Stimulated activated CD4-positive, alpha-beta T cell treated with anti-CD3 and anti-CD28 coated beads, Interleukin-2, amount 100 ng/mL, for 48 hours (primary cell): Measurements from ENCODE around the gene OR6M1.

Experiments used
- DNase-seq, 2 donors: peaks; one replicate each; pipeline ENCODE4 v3.0.0-alpha.2; 2020

Gene OR6M1

DNA sequence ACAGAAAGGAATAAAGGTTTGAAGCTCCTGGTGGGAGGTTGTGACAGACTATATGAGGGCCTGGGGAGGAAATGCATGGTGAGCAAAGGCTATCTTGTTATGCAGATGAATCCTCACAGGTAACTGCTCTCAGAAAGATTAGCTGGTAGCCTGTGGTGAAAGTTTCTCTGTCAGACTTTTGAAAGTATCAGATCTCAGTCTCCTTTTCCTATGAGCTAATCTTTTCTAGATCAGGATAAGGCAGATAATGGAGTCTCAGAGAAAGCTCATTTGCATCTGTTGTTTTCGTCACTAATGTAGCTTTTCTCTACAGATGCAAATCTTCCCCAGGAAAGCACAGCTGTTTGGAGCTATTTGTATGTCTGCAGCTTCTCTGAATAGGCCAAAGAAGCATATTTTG, 30.9 kb downstream of the OR6M1 start:
- no peak for DNase-seq

DNA sequence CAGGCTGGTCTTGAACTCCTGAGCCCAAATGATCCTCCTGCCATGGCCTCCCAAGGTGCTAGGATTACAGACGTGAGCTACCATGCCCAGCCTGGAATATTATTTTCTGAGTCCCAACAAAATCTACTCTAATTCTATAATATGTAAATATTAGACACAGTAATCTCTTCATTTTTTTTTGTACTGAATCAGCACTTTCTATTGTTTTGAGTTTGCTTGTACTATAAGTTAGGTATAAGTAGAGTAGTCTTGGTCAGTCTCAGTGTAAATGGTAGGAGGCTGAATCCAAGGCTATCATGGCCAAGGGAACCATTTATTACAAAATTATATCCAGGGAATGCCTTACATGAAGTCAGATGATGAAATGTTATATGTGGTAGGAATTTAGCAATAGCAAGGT, 32.2 kb downstream of the OR6M1 start:
- no peak for DNase-seq

DNA sequence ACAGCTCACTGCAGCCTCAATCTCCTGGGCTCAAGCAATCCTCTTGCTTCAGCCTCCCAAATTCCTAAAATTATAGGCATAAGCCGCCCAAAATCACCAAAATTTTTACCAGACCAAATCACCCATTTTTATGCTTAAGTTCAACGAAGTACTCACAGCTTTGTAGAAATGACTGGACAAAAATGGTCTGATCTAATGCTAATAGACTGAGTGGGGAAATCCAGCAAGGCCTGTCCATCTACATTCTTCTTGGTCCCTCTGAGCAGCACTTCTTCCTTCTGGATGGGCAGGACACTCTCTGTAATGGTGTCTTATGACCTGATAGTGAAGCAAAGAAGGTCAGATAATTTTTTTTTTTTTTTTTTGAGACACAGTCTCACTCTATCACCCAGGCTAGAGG, 33.1 kb downstream of the OR6M1 start:
- DNase-seq, result no peak

DNA sequence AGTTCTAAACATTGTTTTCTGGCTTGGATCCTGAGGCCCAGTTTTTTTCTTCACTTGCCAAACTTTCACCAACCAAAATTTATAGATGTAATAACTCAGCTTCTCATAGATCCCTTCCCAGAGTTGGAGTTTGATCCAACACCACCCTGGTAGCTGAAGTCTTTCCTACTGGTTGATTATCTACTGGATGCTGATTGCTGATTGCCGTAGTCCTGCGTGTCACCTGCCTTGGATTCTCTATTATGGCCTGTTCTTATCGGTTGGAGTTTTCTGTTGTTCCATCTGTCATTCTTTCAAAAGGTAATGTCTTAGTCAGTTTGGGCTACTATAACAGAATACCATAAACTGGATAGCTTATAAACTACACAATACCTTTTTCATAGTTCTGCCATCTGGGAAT, 34.5 kb downstream of the OR6M1 start:
- DNase-seq, result no peak

DNA sequence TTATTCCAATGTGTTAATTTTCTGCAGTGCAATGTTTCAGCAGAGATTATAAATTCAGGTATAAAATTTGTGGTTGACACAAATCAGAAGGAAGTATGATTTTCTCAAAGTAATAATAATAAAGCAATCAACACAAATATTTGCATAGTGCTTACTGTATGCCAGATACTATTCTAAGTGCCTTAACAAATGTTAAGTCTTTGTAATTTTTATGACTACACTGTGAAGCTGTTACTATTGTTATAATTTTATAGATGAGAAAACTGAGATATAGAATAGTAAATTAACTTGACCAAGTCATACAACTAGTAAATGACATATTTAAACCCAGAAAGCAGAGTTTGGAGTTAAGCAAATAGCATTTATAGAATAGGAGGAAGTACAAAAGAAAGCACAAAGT, 35.4 kb downstream of the OR6M1 start:
- no peak for DNase-seq

DNA sequence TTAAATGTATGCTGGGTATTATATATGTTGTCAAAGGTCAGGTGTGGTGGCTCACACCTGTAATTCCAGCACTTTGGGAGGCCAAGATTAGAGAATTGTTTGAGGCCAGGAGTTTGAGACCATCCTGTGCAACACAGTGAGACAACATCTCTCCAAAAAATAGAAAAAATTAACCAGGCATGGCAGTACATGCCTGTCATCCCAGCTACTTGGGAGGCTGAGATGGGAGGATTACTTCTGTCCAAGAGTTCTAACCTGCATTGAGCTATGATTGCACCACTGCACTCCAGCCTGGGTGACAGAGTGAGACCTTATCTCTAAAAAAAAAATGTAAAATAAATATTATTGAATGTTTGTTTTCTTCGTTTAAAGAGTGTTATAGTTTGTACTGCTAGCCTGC, 40.5 kb downstream of the OR6M1 start:
- no peak for DNase-seq

DNA sequence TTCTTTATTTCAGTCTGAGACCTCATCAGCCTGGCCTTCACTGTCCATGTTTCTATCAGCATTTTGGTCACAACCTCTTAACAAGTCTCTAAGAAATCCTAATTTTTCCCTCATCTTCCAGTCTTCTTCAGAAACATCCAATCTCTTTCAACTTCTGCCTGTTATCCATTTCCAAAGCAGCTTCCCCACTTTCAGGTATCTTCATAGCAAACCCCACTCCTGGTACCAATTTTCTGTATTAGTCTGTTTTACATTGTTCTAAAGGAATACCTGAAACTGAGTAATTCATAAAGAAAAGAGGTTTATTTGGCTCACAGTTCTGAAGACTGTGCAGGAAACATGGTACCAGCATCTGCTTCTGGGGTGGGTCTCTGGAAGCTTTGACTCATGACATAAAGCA, 43.7 kb downstream of the OR6M1 start:
- DNase-seq, result no peak

DNA sequence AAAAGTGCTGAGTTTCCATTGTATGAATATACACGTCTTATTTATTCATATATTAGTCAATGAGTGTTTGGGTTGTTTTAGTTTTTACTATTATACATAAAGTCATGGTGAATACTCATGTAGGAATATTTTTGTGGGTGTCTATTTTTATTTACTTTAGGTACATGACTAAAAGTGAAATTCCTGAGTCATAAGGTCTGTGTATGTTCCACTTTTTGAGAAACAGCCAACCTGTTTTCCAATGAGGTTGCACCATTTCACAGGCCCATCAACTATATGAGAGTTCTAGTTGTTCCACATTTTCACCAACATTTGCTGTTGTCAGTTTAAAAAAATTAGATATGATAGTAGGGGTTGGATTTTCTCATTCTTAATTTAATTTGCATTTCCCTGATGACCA, 45.3 kb downstream of the OR6M1 start:
- no peak for DNase-seq

DNA sequence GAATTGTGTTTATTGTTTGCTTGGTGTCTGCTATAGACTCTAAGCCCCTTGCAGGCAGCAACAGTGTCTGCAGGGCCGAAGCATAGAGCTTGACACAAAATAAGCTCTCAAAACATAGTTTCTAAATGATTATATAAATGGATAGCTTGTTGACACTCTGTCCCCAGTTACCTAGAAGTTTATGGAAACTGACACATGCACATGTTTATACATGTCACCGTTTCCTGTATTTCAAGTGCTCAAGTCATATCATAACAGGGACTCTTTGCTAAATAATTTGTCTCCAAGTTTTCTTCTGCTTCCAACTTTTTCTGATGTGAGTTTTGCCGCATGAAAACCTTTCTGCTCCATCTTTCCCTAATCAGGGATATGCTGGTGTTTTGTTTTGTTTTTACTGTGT, 48.2 kb downstream of the OR6M1 start:
- no peak for DNase-seq

DNA sequence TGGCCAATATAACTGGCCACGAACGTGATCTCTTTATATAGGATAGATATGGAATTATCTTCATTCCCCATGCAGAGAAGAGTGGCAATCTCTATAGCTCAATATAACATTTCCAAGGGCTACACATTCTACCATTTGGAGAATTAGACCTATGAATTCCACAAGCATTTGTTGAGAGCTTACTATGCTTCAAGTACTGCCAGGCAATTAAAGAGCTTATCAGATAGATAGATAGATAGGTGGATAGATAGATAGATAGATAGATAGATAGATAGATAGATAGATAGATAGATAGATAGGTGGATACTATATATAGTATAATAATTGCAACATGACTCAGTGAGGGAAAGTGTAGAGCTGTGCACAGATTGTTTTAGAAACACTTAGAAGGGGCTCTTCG, 50.3 kb downstream of the OR6M1 start:
- DNase-seq, result no peak
